Measurements from ENCODE around the gene OR2T29.

- TF ChIP-seq, protein P1, sequence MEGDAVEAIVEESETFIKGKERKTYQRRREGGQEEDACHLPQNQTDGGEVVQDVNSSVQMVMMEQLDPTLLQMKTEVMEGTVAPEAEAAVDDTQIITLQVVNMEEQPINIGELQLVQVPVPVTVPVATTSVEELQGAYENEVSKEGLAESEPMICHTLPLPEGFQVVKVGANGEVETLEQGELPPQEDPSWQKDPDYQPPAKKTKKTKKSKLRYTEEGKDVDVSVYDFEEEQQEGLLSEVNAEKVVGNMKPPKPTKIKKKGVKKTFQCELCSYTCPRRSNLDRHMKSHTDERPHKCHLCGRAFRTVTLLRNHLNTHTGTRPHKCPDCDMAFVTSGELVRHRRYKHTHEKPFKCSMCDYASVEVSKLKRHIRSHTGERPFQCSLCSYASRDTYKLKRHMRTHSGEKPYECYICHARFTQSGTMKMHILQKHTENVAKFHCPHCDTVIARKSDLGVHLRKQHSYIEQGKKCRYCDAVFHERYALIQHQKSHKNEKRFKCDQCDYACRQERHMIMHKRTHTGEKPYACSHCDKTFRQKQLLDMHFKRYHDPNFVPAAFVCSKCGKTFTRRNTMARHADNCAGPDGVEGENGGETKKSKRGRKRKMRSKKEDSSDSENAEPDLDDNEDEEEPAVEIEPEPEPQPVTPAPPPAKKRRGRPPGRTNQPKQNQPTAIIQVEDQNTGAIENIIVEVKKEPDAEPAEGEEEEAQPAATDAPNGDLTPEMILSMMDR (IDR thresholded peaks at IDR 0.05) = no peak
- no peak for TF ChIP-seq POLR2A (IDR thresholded peaks at IDR 0.05)
- TF ChIP-seq EP300 (IDR thresholded peaks at IDR 0.05) = no peak
Measured at GRCh38 chr1:248585266-248585665, 22.7 kb upstream of the OR2T29 start.

Data from tibial nerve (tissue), 4 donors.